ENCODE results near the gene AMOTL2.

DNA sequence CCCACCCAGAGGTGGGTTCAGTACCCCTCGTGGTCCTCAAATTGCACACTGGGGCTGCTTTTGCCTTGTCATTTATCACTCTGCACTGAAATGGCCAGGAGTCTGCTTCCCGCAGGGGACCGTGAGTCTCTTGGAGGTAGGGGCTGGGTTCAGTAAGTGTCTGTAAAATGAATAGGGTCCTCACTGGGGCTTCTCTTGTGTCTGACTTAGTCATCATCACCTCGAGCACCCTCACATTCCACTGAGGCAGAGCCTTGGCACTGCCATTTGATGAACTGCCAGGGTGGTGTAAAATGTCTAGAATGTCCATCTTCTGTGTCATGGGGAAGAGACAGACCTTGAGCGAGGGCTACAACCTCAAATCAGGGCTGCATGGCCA lies 62.6 kb downstream of the AMOTL2 start:
- TF ChIP-seq CTCF (IDR thresholded peaks at IDR 0.05), result no peak
- no peak for TF ChIP-seq POLR2A (IDR thresholded peaks at IDR 0.05)

Data from esophagus squamous epithelium (tissue), 4 donors.